GM12878 (cell line): ENCODE data around the gene ZSWIM6. TPM values are rescaled to one million over a fixed set of nuclear protein-coding genes. Genes with fewer than 3 reads are reported as not detected.

ENCODE experiments used
- ATAC-seq: fragments of 200-7000 bp; cut with Tn5 transposase; 3 replicates; pipeline ENCODE4 v1.9.1; 2020; ENCODE audit warnings: mild to moderate bottlenecking, moderate library complexity
- BruUV-seq: library from RNA; stranded (reverse); fragments of 400-500 nt; replicated peaks from 2 replicates; lab custom pipeline; 2021; lab: Mats Ljungman, UMichigan
- CTCF ChIA-PET: fragments of 300-600 bp; sonication (Branson Sonifier 250); formaldehyde crosslinking; extraction: SDS; loops from one replicate; lab custom pipeline; 2021; ENCODE audit warnings: inconsistent platforms; lab: Yijun Ruan, JAX
- POLR2A ChIA-PET: fragments of 350-600 bp; formaldehyde crosslinking; extraction: SDS; loops from one replicate; lab custom pipeline; 2021; ENCODE audit warnings: inconsistent platforms; lab: Charles Lee
- RAD21 ChIA-PET: fragments of 300-600 bp; sonication (Branson Sonifier 250); formaldehyde crosslinking; loops from one replicate; lab custom pipeline; 2023; ENCODE audit warnings: antibody characterized with exemption; ENCODE audit not compliant: unreplicated experiment; lab: Charles Lee
- SMC1A ChIA-PET: fragments of 300-600 bp; sonication (Branson Sonifier 250); formaldehyde crosslinking; loops from one replicate; lab custom pipeline; 2023; ENCODE audit not compliant: unreplicated experiment, uncharacterized antibody; lab: Charles Lee
- DNase-seq: peaks from one replicate; pipeline ENCODE4 v3.0.0-alpha.2; 2011; ENCODE audit warnings: low read depth, low spot score
- FAIRE-seq: peaks from 3 replicates; lab custom pipeline; 2011; peaks lifted over from hg19 to GRCh38; lab: Jason Lieb, UNC
- H2AFZ ChIP-seq: 2 replicates; pipeline ENCODE4 v1.6.0; 2011; ENCODE audit warnings: low read depth, low read length, control low read depth; ENCODE audit not compliant: control insufficient read depth
- H3K27ac ChIP-seq: 2 replicates; pipeline ENCODE4 v1.5.1; 2011; ENCODE audit warnings: control low read depth; ENCODE audit not compliant: control insufficient read depth, insufficient read depth
- H3K27me3 ChIP-seq, 2 experiments: replicated peaks in 1 of 2; 2 replicates each; pipeline versions ENCODE4 v1.6.0 to v1.6.1; 2011; ENCODE audit warnings: low read length in 1 of 2; ENCODE audit not compliant: control insufficient read depth in 2 of 2, insufficient read depth in 2 of 2
- H3K36me3 ChIP-seq, 2 experiments: 2 replicates each; pipeline ENCODE4 v1.5.1; 2011; ENCODE audit warnings: low read length in 1 of 2; ENCODE audit not compliant: control insufficient read depth in 2 of 2, insufficient read depth in 2 of 2
- H3K4me1 ChIP-seq: 2 replicates; pipeline ENCODE4 v1.6.1; 2011; ENCODE audit warnings: mild to moderate bottlenecking, low read length, moderate library complexity, mixed read lengths; ENCODE audit not compliant: control insufficient read depth, insufficient read depth
- H3K4me2 ChIP-seq: 2 replicates; pipeline ENCODE4 v1.6.0; 2011; ENCODE audit warnings: control low read depth; ENCODE audit not compliant: control insufficient read depth, insufficient read depth
- H3K4me3 ChIP-seq: fragments of 200-600 bp; sonication (generic); 2 replicates; pipeline ENCODE4 v1.5.1; 2016
- H3K79me2 ChIP-seq: 2 replicates; pipeline ENCODE4 v1.6.0; 2011; ENCODE audit warnings: low read length; ENCODE audit not compliant: control insufficient read depth, insufficient read depth
- H3K9ac ChIP-seq: 2 replicates; pipeline ENCODE4 v1.8.0; 2011; ENCODE audit warnings: low read length, control low read depth, mixed read lengths; ENCODE audit not compliant: control insufficient read depth, insufficient read depth
- H3K9me3 ChIP-seq: replicated peaks from 3 replicates; pipeline ENCODE4 v1.5.1; 2011; ENCODE audit warnings: mild to moderate bottlenecking, low read length; ENCODE audit not compliant: control insufficient read depth, insufficient read depth
- H4K20me1 ChIP-seq: 2 replicates; pipeline ENCODE4 v1.6.0; 2011; ENCODE audit not compliant: control insufficient read depth, insufficient read depth
- GABPA ChIP-seq: IDR thresholded peaks from 2 replicates; pipeline ENCODE4 v1.6.1; 2014; ENCODE audit warnings: antibody characterized with exemption, low read depth, mild to moderate bottlenecking, inconsistent platforms
- IRF3 ChIP-seq: fragments of 450-650 bp; IDR thresholded peaks from 2 replicates; pipeline ENCODE4 v1.6.1; 2014; ENCODE audit warnings: mild to moderate bottlenecking
- JUND ChIP-seq: IDR thresholded peaks from 2 replicates; pipeline ENCODE4 v1.6.1; 2012; ENCODE audit warnings: low read depth, mild to moderate bottlenecking, low read length, improper control_type of control experiment, moderate library complexity
- MTA3 ChIP-seq: IDR thresholded peaks from 2 replicates; pipeline ENCODE4 v1.6.1; 2012; ENCODE audit warnings: low read length, inconsistent platforms, borderline replicate concordance
- RUNX3 ChIP-seq: IDR thresholded peaks from 2 replicates; pipeline ENCODE4 v1.6.1; 2012; ENCODE audit warnings: low read length, inconsistent platforms
- TBL1XR1 ChIP-seq: IDR thresholded peaks from 2 replicates; pipeline ENCODE4 v1.6.1; 2012; ENCODE audit warnings: low read depth, low read length, improper control_type of control experiment
- WGBS: methylation state at CpG from one replicate; pipeline ENCODE4 v1.1.6; 2016; ENCODE audit warnings: low lambda C conversion rate; ENCODE audit not compliant: insufficient replicate concordance, insufficient coverage; ENCODE audit errors: missing lambda C conversion rate; 5-methylcytosine and 5-hydroxymethylcytosine counted together
- in situ Hi-C: fragments of 300-500 bp; cut with MboI; formaldehyde crosslinking; loops from 9 replicates; pipeline ENCODE4 v1.14.3; 2018; ENCODE audit warnings: mixed read lengths
- intact Hi-C: fragments of 100-400 bp; cut with micrococcal nuclease; formaldehyde crosslinking; loops from one replicate; pipeline ENCODE4 v1.14.2; 2022; ENCODE audit not compliant: unreplicated experiment
- polyA plus RNA-seq, 11 experiments: library from polyadenylated mRNA; depleted of rRNA in 4 of 11; unstranded in 6 of 11; stranded (reverse) in 5 of 11; fragments of >200 nt; fragmentation: Nextera tagmentation in 4 of 11; fragmentation: Illumina TruSeq in 1 of 11; extraction: Ambion mirVana in 4 of 11; extraction: Trizol in 1 of 11; gene quantifications; 1 replicate in 1 of 11; 2 replicates in 10 of 11; pipeline versions ENCODE4 v1.2.1 to v1.2.3, GENCODE V29; 2011 to 2016; ENCODE audit warnings: inconsistent platforms in 2 of 11, missing spikeins in 2 of 11, low read depth in 1 of 11
- total RNA-seq, 4 experiments: library from RNA; depleted of rRNA in 3 of 4; stranded (reverse); fragments of >200 nt in 3 of 4; fragmentation: Illumina TruSeq in 1 of 4; extraction: Trizol in 1 of 4; gene quantifications; 2 replicates each; pipeline versions ENCODE4 v1.2.1 to v1.2.3, GENCODE V29; 2013 to 2021

The ZSWIM6 gene
- total and polyA plus RNA-seq, 10 of the 15 experiments (the other 5 are each of a cell fraction or from before 2014, with no cell fraction given): 0.53 to 6.2 (median 3.4) TPM

GRCh38 chr5:61333321-61333953 is 1.4 kb downstream of the ZSWIM6 start (continued):
- TF ChIP-seq MTA3: no peak
- no peak for TF ChIP-seq TBL1XR1
- TF ChIP-seq GABPA: no peak
- TF ChIP-seq JUND: no peak
- TF ChIP-seq, all 136 proteins: peak for 7

GRCh38 chr5:61333954-61334867 is 2.2 kb downstream of the ZSWIM6 start:
- in situ Hi-C loops: no loop called here

More at GRCh38 chr5:61333954-61334867, 2.2 kb downstream of the ZSWIM6 start:
- ChIA-PET CTCF (interaction anchor here (0.6 kb wide), 1 partner anchor 12 kb away, joined by 3 read pairs; no protein-coding TSS in a partner anchor), RAD21 (interaction anchor here (0.7 kb wide), 1 partner anchor 132 kb away, joined by 3 read pairs; no protein-coding TSS in a partner anchor), POLR2A (interaction anchor here (0.7 to 1.0 kb wide), 2 partner anchors 11 to 166 kb away, joined by 3 read pairs; no protein-coding TSS in a partner anchor), SMC1A (interaction anchor here (0.7 to 4.1 kb wide), 3 partner anchors 13 to 134 kb away, joined by 3 to 18 read pairs (median 4); no protein-coding TSS in a partner anchor)
- Histone ChIP-seq H3K27ac (no peak overlapping the region), H3K4me2 (peak overlapping the region; percentile 88), H3K9ac (peak overlapping the region; percentile 1; the same call in 1 of the 2 replicates), H3K36me3 (no peaks in the 10 kb centered on the region), H3K4me1 (peaks cover 6% of the 10 kb centered on the region), H3K79me2 (no peaks in the 10 kb centered on the region), H4K20me1 (no peaks in the 10 kb centered on the region), H3K27me3 (peaks cover 0 to 9% of the 10 kb centered on the region in 2 experiments; a peak in 2 of 4 replicates), H2AFZ (no peak overlapping the region), H3K9me3 (no peaks in the 10 kb centered on the region; the same call in 2 of the 3 replicates), H3K4me3 (peak overlapping the region; percentile 76)
- TF ChIP-seq IRF3 (no peak), RUNX3 (0 out of 2 replicates have a peak, but pooled peaks have one; percentile 2)
- DNase-seq (no peak), ATAC-seq (no peak), FAIRE-seq (no peak)
- TSS peak; percentile 57 for BruUV-seq
- intact Hi-C loops: loop anchor here (1.0 to 5.0 kb wide), 4 partner anchors 75 to 387 kb away; partner anchors contain the start of genes ERCC8 and NDUFAF2
- WGBS: 47% methylated on average over 17 of the region's 17 CpGs
